GM12873 (cell line): ENCODE measurements around the gene NUDT4.

Experiments used
- CTCF ChIP-seq: IDR thresholded peaks from 2 replicates; pipeline ENCODE4 v1.5.1; 2012; ENCODE audit warnings: low read depth, mild to moderate bottlenecking, moderate library complexity, low read length, control low read depth; ENCODE audit not compliant: insufficient read depth; ENCODE audit errors: missing control alignments

NUDT4 gene

GRCh38 chr12:93358821-93359220 is 18.9 kb upstream of the NUDT4 start:
- TF ChIP-seq CTCF, result no peak

GRCh38 chr12:93360688-93361087 is 17.0 kb upstream of the NUDT4 start:
- TF ChIP-seq CTCF, result no peak

- TF ChIP-seq CTCF, result no peak
These were observed 16.4 kb upstream of the NUDT4 start for GRCh38 chr12:93361151-93361919.

GRCh38 chr12:93363841-93364297 is 13.9 kb upstream of the NUDT4 start:
- TF ChIP-seq CTCF, result no peak

GRCh38 chr12:93365616-93366405 is 11.9 kb upstream of the NUDT4 start:
- no peak for TF ChIP-seq CTCF

- no peak for TF ChIP-seq CTCF
These were observed 11.3 kb upstream of the NUDT4 start for GRCh38 chr12:93366422-93366821.

GRCh38 chr12:93368766-93369165 is 9.0 kb upstream of the NUDT4 start:
- TF ChIP-seq CTCF, result no peak
